ENCODE data around the gene FXYD5.
"Not testable (repeated sequence)": the region's sequence is repeated elsewhere in the genome, so short reads cannot be mapped to it uniquely, and the experiment has no call there.

Gene FXYD5

GRCh38 chr19:35136977-35137702 is 17.4 kb upstream of the FXYD5 start:
- DNase-seq (ENCODE audit: low read depth in 1 of 2, low spot score in 1 of 2) = no peak

GRCh38 chr19:35138305-35138892 is 16.1 kb upstream of the FXYD5 start, which contains the start of gene FXYD1:
Gene FXYD1, plus strand, starts transcription at chr19:35138824. Its CDS starts 1,256 bp downstream, at chr19:35140080.
- DNase-seq (ENCODE audit: low read depth in 1 of 2, low spot score in 1 of 2) = no peak

GRCh38 chr19:35140207-35140961 is 14.2 kb upstream of the FXYD5 start:
- DNase-seq (ENCODE audit: low read depth in 1 of 2, low spot score in 1 of 2) = no peak

GRCh38 chr19:35140962-35141836 is 13.3 kb upstream of the FXYD5 start:
- DNase-seq (ENCODE audit: low read depth in 1 of 2, low spot score in 1 of 2) = peak; percentile 92 to 94

GRCh38 chr19:35141837-35142605 is 12.5 kb upstream of the FXYD5 start:
- DNase-seq (ENCODE audit: low read depth in 1 of 2, low spot score in 1 of 2) = no peak

GRCh38 chr19:35142606-35143230 is 11.8 kb upstream of the FXYD5 start:
- peak; percentile 57 to 59 for DNase-seq (ENCODE audit: low read depth in 1 of 2, low spot score in 1 of 2)

- DNase-seq (ENCODE audit: low read depth in 1 of 2, low spot score in 1 of 2) = no peak
These were observed 11.3 kb upstream of the FXYD5 start, which contains the start of gene FXYD7 for GRCh38 chr19:35143231-35143715. Gene FXYD7, plus strand, starts transcription at chr19:35143255. Its CDS starts 79 bp downstream, at chr19:35143334.

GRCh38 chr19:35143818-35144217 is 10.7 kb upstream of the FXYD5 start:
- no peak for DNase-seq (ENCODE audit: low read depth in 1 of 2, low spot score in 1 of 2)

GRCh38 chr19:35144259-35144599 is 10.3 kb upstream of the FXYD5 start:
- DNase-seq (ENCODE audit: low read depth in 1 of 2, low spot score in 1 of 2) = no peak

GRCh38 chr19:35144600-35145436 is 9.7 kb upstream of the FXYD5 start:
- DNase-seq (ENCODE audit: low read depth in 1 of 2, low spot score in 1 of 2) = no peak

GRCh38 chr19:35146746-35147459 is 7.6 kb upstream of the FXYD5 start:
- no peak for DNase-seq (ENCODE audit: low read depth in 1 of 2, low spot score in 1 of 2)

- no peak for DNase-seq (ENCODE audit: low read depth in 1 of 2, low spot score in 1 of 2)
These were observed 5.1 kb upstream of the FXYD5 start for GRCh38 chr19:35149463-35149862.

GRCh38 chr19:35150445-35150844 is 4.1 kb upstream of the FXYD5 start:
- no peak for DNase-seq (ENCODE audit: low read depth in 1 of 2, low spot score in 1 of 2)

- no peak for DNase-seq (ENCODE audit: low read depth in 1 of 2, low spot score in 1 of 2)
These were observed 3.1 kb upstream of the FXYD5 start for GRCh38 chr19:35151273-35152065.

GRCh38 chr19:35153129-35153522 is 1.4 kb upstream of the FXYD5 start:
- DNase-seq (ENCODE audit: low read depth in 1 of 2, low spot score in 1 of 2) = not testable (repeated sequence)

- peak; percentile 55 to 65 for DNase-seq (ENCODE audit: low read depth in 1 of 2, low spot score in 1 of 2)
These were observed 622 bp upstream of the FXYD5 start for GRCh38 chr19:35153701-35154524.

Data from activated T-helper 1 cell treated with anti-CD3 and anti-CD28 coated beads, Interleukin-2, amount 50 U/mL, for 16 hours (primary cell).